Ovary (tissue), 9 donors: ENCODE results near the gene GLYAT. TPM values are rescaled to one million over a fixed set of nuclear protein-coding genes. Genes with fewer than 3 reads are reported as not detected.

Experiments used
- DNase-seq, 5 donors: peaks; one replicate each; pipeline ENCODE4 v3.0.0-alpha.2; 2019 to 2020
- H3K27ac ChIP-seq, 2 donors: fragments of 200-600 bp; one replicate each; pipeline versions ENCODE4 v1.5.1 to v1.8.0; 2019 to 2022
- H3K27me3 ChIP-seq: fragments of 200-600 bp; one replicate; pipeline ENCODE4 v1.8.0; 2022
- H3K36me3 ChIP-seq: fragments of 200-600 bp; sonication (generic); one replicate; pipeline ENCODE4 v1.5.1; 2019
- H3K4me1 ChIP-seq: one replicate; pipeline ENCODE4 v1.8.1; 2013; ENCODE audit warnings: mild to moderate bottlenecking, moderate library complexity; ENCODE audit not compliant: insufficient read depth
- H3K4me3 ChIP-seq: fragments of 200-600 bp; sonication (generic); one replicate; pipeline ENCODE4 v1.5.1; 2017
- H3K9me3 ChIP-seq, 2 donors: fragments of 200-600 bp in 1 of 2; sonication (generic) in 1 of 2; one replicate each; pipeline versions ENCODE4 v1.5.1 to v1.8.1; 2013 to 2019; ENCODE audit warnings: mild to moderate bottlenecking in 1 of 2, moderate library complexity in 1 of 2
- EP300 ChIP-seq: sonication (generic); formaldehyde crosslinking; IDR thresholded peaks from one replicate; pipeline ENCODE4 v1.6.1; 2017; ENCODE audit warnings: antibody characterized with exemption
- POLR2A ChIP-seq: fragments of 450-650 bp; IDR thresholded peaks from one replicate; pipeline ENCODE4 v1.6.1; 2017; ENCODE audit warnings: antibody characterized with exemption, mild to moderate bottlenecking, moderate library complexity
- WGBS, 3 donors: extraction: QIAGEN DNeasy Blood & Tissue Kit in 1 of 3; methylation state at CpG; one replicate each; pipeline versions ENCODE4 v1.1.5 to v1.1.7; 2013 to 2017; 5-methylcytosine and 5-hydroxymethylcytosine counted together
- intact Hi-C, 4 donors: fragments of 100-400 bp; cut with DNase I; formaldehyde crosslinking; loops; one replicate each; pipeline versions ENCODE4 v1.11.0 to v1.15.1; 2022 to 2023
- polyA plus RNA-seq, 2 donors: library from polyadenylated mRNA; stranded (reverse); fragments of 200-250 nt in 1 of 2; fragments of 350-450 nt in 1 of 2; fragmentation: Illumina TruSeq in 1 of 2; extraction: RNeasy Lipid Tissue Mini Kit (QIAGEN cat#74804) in 1 of 2; gene quantifications; one replicate each; pipeline ENCODE4 v1.2.3, GENCODE V29; 2013 to 2014
- total RNA-seq, 7 donors: library from RNA; depleted of rRNA in 2 of 7; stranded (reverse); fragments of >200 nt in 2 of 7; fragmentation: NEBNext Ultra II Directional in 3 of 7; extraction: Animal tissue kit (Norgen Biotek cat#: 25700) in 3 of 7; gene quantifications; one replicate each; pipeline versions ENCODE4 v1.1.0 to v1.2.4, GENCODE V29; 2016 to 2023
- TF ChIP-seq, protein P1 (sequence below), 3 donors: fragments of 450-650 bp in 2 of 3; fragments of 200-600 bp in 1 of 3; IDR thresholded peaks; one replicate each; pipeline versions ENCODE4 v1.5.1 to v1.8.0; 2016 to 2022; ENCODE audit warnings: antibody characterized with exemption in 3 of 3, mild to moderate bottlenecking in 1 of 3
- donor health status: DM: no; HTN: no; CAD: no; lungs with moderate emphysema.
- donor health status: DM: no; HTN: no; CAD: no.
- donor health status: Bipolar disorder and iron deficiency.
- donor health status: DM: yes; HTN: yes; CAD: no.
- donor health status: DM: no; HTN: no; CAD: no.
- donor health status: DM: yes; HTN: yes; CAD: no.

Gene GLYAT
- total and polyA plus RNA-seq, 9 donors = 0.18 TPM; not detected in 8

DNA sequence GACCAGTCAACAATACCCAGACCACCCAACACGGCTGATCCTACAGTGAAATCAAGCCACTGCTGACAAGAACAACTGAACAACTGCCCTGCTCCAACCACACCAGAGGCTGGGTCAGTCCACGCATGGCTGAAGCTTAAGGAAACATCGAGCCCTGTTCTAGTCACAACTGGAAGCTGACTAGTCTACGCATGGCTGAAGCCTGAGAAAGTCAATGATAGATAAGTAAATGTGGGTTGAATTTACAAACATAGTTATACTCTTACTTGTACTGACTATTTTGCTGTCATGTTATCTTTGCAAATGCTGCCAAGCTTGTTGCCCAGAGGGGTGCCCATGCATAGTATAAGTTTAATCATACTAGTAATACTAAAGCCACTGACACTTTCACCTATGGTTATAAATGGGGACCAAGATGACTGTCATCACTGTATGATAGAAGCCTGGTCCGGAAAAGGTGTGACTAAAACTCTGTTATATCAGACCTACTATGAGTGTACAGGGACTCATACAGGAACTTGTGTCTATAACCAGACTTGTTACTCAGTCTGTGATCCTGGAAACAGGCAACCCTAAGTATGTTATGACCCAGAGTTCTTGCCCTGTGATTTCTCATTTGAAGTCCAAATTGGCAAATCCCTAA is 43.4 kb upstream of the GLYAT start:
- no peaks in the 10 kb centered on the region for H3K9me3 ChIP-seq
- WGBS, 3 donors = 82 to 91% (median 89%) methylated on average over 5 of the region's 5 CpGs
- H3K4me1 ChIP-seq = no peaks in the 10 kb centered on the region
- no peaks in the 10 kb centered on the region for H3K36me3 ChIP-seq
- intact Hi-C loops = loop anchor here in 1 of 4 donors (5.0 kb wide), 1 partner anchor 628 kb away; no protein-coding TSS in a partner anchor
- TF ChIP-seq EP300 (no peak), POLR2A (no peak)
- TF ChIP-seq, protein P1, sequence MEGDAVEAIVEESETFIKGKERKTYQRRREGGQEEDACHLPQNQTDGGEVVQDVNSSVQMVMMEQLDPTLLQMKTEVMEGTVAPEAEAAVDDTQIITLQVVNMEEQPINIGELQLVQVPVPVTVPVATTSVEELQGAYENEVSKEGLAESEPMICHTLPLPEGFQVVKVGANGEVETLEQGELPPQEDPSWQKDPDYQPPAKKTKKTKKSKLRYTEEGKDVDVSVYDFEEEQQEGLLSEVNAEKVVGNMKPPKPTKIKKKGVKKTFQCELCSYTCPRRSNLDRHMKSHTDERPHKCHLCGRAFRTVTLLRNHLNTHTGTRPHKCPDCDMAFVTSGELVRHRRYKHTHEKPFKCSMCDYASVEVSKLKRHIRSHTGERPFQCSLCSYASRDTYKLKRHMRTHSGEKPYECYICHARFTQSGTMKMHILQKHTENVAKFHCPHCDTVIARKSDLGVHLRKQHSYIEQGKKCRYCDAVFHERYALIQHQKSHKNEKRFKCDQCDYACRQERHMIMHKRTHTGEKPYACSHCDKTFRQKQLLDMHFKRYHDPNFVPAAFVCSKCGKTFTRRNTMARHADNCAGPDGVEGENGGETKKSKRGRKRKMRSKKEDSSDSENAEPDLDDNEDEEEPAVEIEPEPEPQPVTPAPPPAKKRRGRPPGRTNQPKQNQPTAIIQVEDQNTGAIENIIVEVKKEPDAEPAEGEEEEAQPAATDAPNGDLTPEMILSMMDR (IDR thresholded peaks at IDR 0.05) = no peak
- H3K27me3 ChIP-seq = no peaks in the 10 kb centered on the region
- DNase-seq = no peak
- H3K4me3 ChIP-seq = no peak overlapping the region
- no peak overlapping the region for H3K27ac ChIP-seq

DNA sequence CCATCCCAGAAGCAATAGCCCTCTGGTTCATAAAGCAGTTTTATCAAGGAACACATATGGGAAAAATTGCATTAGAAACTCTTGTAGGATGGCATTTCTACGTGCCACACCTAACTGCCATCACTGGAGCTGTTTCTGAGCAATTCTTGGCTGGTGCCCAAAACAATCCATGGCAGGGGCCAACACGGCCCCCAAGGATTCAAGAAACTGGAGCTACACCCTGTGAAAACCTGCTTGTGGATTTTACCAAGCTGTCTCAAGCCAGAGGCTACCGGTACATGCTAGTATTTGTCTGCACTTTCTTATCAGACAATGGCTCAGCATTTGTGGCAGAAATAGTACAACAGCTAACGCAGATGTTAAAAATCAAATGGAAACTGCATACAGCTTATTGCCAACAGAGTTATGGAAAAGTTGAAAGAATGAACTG is 42.4 kb upstream of the GLYAT start:
- WGBS, 3 donors = 26 to 40% (median 36%) methylated on average over 4 of the region's 4 CpGs

DNA sequence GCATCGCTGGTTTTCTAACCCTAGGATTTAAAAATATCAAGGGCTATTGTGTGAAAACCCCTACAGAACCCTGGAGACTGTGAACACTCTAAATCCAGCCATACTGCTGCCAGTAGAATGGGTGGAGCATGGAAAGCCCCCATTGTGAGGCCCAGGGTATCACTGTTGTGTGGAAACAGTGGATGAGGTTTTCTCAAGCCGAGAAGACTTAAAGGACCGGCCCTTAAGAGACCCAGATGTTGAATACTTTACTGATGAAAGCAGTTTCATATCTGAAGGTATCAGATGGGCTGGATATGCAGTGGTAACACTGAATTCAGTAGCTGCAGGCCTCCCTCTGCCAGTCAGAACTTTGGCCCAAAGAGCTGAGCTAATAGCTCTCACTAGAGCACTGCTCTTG is 41.6 kb upstream of the GLYAT start:
- intact Hi-C loops = no loop called here
- 83 to 93% (median 84%) methylated on average over 3 of the region's 3 CpGs for WGBS, 3 donors

More for the DNA sequence above, 42.4 kb upstream of the GLYAT start:
- Histone ChIP-seq H3K4me1 (no peaks in the 10 kb centered on the region), H3K27me3 (no peaks in the 10 kb centered on the region), H3K4me3 (no peak overlapping the region), H3K9me3 (no peaks in the 10 kb centered on the region), H3K36me3 (no peaks in the 10 kb centered on the region), H3K27ac (no peak overlapping the region)
- DNase-seq = no peak
- TF ChIP-seq EP300 = no peak
- TF ChIP-seq, protein P1 (IDR thresholded peaks at IDR 0.05) = no peak
- no peak for TF ChIP-seq POLR2A
- intact Hi-C loops = no loop called here

DNA sequence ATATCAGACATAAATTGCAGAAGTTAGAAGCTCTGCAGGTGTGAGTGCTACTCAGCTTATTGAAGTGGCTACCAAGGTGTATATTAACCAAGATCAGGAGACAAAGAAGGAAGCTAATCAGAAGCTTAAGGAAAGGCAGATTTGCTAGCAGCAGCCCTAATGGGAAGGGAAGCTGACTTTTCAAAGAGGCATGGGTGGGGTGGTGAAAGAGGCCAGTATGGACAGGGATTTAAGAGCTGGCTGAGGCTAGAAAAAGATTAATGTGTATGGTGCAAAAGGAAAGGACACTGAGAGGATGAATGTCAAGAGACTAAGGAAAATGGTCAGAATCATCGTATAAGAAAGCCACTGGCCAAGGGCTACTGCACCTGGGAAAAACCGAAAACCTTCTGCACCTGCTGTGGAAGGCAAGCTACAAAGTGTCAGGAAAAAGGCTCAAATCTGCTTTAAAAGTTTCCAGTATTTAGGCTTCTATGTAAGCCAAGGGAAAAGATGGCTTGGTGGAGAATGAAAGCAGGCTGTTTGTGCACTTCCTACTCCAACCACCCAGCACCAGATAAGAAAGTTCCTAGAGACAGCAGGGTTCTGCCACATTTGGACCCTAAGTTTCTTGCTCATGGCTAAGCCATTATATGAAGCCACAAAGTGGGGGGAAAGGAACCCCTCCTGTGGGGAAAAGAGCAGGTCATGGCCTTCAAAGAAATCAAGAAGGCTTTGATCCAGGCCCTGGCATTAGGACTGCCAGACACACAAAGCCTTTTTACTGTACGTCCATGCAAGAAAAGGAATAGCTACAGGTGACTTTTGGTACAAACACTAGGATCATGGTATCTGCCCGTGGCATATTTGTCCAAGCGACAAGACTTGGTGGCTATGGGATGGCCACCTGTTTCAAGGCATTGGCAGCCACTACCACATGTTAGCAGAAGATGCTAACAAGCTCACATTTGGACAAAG is 40.9 kb upstream of the GLYAT start:
- Histone ChIP-seq H3K9me3 (no peaks in the 10 kb centered on the region), H3K4me1 (no peaks in the 10 kb centered on the region), H3K36me3 (no peaks in the 10 kb centered on the region), H3K27ac (no peak overlapping the region), H3K27me3 (no peaks in the 10 kb centered on the region), H3K4me3 (no peak overlapping the region)
- DNase-seq = no peak
- WGBS, 3 donors = 85 to 93% (median 92%) methylated on average over 5 of the region's 5 CpGs
- TF ChIP-seq POLR2A = no peak
- TF ChIP-seq, protein P1 (IDR thresholded peaks at IDR 0.05) = no peak
- no peak for TF ChIP-seq EP300
- intact Hi-C loops = no loop called here

More for the DNA sequence above, 41.6 kb upstream of the GLYAT start:
- Histone ChIP-seq H3K4me3 (no peak overlapping the region), H3K36me3 (no peaks in the 10 kb centered on the region), H3K9me3 (no peaks in the 10 kb centered on the region), H3K27me3 (no peaks in the 10 kb centered on the region), H3K27ac (no peak overlapping the region), H3K4me1 (no peaks in the 10 kb centered on the region)
- TF ChIP-seq EP300 = no peak
- TF ChIP-seq, protein P1 (IDR thresholded peaks at IDR 0.05) = no peak
- no peak for TF ChIP-seq POLR2A
- no peak for DNase-seq
